Gastrocnemius medialis (tissue), 4 donors: ENCODE results near the gene HPGD.

Source experiments
- CTCF ChIP-seq, 5 experiments: fragments of 450-650 bp in 3 of 5; fragments of 200-600 bp in 2 of 5; sonication (generic) in 2 of 5; IDR thresholded peaks in 4 of 5; conservative IDR thresholded peaks in 1 of 5; 1 replicate in 4 of 5; 2 replicates in 1 of 5; pipeline ENCODE4 v1.5.1; 2016 to 2019; ENCODE audit warnings: antibody characterized with exemption in 5 of 5, mild to moderate bottlenecking in 3 of 5, moderate library complexity in 3 of 5
- POLR2A ChIP-seq, 2 donors: fragments of 450-650 bp; IDR thresholded peaks; one replicate each; pipeline ENCODE4 v1.6.1; 2017; ENCODE audit warnings: antibody characterized with exemption in 2 of 2, mild to moderate bottlenecking in 2 of 2, moderate library complexity in 2 of 2

GRCh38 chr4:174544496-174544895 lies 22.2 kb upstream of the HPGD start:
- TF ChIP-seq CTCF (IDR thresholded peaks at IDR 0.05 in 4 of 5, conservative IDR thresholded peaks at IDR 0.05 in 1 of 5) (no peak), POLR2A (IDR thresholded peaks at IDR 0.05) (no peak)
